GM12875 (cell line): Measurements from ENCODE around the gene STK38.

Source experiments
- H3K4me3 ChIP-seq: one replicate; pipeline ENCODE4 v1.5.1; 2011; ENCODE audit warnings: low read depth, low read length, control low read depth
- TF ChIP-seq, protein P1 (sequence below): IDR thresholded peaks from 2 replicates; pipeline ENCODE4 v1.5.1; 2011; ENCODE audit warnings: low read depth, mild to moderate bottlenecking, control low read depth, inconsistent platforms, low read length, moderate library complexity, borderline replicate concordance; ENCODE audit not compliant: insufficient read depth

STK38 gene

DNA sequence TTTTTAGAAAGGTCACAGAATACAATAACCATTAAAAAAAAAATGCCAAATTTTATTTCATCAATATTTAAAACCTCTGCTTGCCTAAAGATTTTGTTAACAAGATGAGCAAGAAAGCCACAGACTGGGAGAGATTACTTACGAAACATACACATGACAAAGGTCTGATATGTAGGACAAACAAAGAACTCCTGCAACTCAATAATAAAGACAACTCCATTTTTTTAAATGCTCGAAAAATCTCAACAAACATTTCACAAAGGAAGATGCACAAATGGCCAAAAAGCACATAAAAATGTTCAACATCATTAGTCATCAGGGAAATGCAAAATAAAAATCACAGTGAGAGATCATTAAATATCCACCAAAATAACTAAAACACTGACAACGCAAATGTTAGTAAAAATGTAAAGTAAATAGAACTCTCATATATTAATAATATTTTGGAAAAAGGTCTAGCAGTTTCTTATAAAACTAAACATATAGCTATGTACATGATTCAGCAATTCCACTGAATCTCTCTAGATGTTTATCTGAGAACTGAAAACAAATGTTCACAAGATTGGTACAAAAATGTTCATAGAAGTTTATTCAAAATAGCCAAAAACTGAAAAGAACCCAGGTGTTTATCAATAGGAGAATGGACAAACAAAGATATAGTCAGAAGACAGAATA is 10.3 kb downstream of the STK38 start:
- TF ChIP-seq, protein P1, sequence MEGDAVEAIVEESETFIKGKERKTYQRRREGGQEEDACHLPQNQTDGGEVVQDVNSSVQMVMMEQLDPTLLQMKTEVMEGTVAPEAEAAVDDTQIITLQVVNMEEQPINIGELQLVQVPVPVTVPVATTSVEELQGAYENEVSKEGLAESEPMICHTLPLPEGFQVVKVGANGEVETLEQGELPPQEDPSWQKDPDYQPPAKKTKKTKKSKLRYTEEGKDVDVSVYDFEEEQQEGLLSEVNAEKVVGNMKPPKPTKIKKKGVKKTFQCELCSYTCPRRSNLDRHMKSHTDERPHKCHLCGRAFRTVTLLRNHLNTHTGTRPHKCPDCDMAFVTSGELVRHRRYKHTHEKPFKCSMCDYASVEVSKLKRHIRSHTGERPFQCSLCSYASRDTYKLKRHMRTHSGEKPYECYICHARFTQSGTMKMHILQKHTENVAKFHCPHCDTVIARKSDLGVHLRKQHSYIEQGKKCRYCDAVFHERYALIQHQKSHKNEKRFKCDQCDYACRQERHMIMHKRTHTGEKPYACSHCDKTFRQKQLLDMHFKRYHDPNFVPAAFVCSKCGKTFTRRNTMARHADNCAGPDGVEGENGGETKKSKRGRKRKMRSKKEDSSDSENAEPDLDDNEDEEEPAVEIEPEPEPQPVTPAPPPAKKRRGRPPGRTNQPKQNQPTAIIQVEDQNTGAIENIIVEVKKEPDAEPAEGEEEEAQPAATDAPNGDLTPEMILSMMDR = no peak
- H3K4me3 ChIP-seq = no peak overlapping the region

DNA sequence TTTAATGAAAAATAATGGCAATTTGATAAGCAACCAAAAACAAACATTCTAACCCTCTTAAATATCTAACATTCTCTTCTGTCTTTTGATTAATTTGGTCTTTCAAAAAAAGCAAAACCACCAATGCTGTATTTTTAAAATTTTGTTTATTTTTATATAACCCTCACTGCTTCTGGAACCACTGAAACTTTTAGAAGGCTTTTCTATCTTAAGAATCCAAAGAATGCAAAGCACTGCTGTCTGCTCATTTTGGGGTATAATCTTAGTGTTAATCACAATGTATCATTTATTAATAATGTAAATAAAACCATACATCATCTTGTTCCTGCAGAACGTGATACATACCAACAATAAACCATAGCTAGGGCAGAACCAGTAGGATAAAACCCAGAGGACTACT is 14.0 kb downstream of the STK38 start:
- H3K4me3 ChIP-seq = no peak overlapping the region
- TF ChIP-seq, protein P1 = no peak

DNA sequence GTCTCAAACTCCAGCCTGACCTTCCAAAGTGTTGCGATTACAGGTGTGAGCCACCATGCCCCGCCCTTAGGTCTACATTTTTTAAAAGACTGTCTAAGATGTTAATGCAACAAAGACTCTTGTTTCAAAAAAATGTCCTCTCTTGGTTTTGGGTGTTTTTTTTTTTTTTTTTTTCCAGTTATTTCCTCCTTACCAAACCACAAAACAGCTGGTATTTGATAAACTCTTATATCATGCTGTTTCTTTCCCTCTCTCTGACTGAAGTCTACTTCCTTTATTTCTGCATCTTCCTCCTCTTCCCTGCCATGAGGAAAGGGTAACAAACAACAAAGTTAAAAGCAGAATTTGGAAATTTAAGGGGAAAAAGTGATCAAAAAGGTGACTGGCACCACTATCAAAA is 21.2 kb downstream of the STK38 start:
- TF ChIP-seq, protein P1 = no peak
- H3K4me3 ChIP-seq = no peak overlapping the region

DNA sequence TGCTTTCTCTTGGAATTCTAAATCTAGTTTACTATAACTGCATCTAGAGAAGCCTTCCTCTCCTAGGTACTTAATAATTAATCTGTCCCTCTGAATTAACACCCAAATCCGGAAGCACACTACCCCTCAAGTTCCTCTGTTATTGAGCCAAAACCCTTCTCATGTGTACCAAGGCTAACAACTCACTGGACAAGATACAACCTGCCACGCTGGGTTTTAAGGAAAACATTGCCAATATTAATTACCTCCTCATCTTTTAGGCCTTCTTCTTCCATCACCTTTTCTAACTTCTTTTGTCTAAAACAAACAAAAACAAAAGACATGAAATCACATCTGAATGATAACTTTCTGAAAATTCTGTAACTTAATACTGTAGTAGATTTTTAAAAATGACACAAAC is 21.9 kb downstream of the STK38 start:
- TF ChIP-seq, protein P1 = no peak

DNA sequence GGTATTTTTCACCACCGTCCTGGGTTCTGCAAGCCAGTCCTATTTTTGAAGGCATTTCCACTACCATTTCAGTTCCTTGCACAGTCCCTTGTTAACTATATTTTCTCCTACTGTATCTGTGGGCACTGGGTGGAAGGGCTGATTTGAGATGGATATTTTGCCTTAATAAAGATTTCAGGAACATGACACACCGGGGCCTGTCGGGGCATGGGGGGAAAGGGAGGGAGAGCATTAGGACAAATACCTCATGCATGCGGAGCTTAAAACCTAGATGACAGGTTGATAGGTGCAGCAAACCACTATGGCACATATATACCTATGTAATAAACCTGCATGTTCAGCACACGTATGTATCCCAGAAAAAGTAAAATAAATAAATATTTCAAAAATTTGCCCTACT is 22.4 kb downstream of the STK38 start:
- no peak overlapping the region for H3K4me3 ChIP-seq
- TF ChIP-seq, protein P1 = no peak

More for the DNA sequence above, 21.9 kb downstream of the STK38 start:
- H3K4me3 ChIP-seq = no peak overlapping the region

DNA sequence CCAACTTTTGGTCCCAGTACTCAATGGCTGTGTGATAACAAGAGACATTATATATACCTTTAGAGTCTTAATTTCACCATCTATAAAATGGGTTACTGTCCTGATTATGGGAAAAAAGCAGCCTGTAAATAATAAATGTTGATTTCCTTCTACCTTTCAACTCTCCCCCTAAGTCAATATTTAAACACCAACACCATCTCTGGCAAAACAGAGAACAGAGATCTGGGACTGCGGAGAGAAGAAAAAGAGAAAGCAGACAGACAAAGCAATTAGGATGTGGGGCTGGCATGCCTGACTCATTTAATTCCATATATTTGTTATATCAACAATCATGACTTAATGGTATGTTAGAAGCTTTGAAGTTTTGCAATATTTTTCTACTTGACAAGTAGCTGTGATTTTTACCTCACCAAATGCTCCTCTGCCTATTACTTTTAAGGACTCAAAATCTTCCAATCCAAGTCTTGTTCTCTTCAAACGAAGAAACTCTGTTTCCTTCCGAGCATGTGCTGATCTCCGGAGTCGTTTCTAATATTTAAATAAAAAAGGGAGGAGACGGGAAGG is 23.3 kb downstream of the STK38 start:
- TF ChIP-seq, protein P1 = no peak
- H3K4me3 ChIP-seq = no peak overlapping the region

- TF ChIP-seq, protein P1 = no peak
- no peak overlapping the region for H3K4me3 ChIP-seq
Measured at GRCh38 chr6:36523451-36523850, 23.8 kb downstream of the STK38 start.
